Prostate gland (tissue), 2 donors: ENCODE results near the gene PIEZO2. TPM values are rescaled to one million over a fixed set of nuclear protein-coding genes. Genes with fewer than 3 reads are reported as not detected.

ENCODE experiments used
- DNase-seq: peaks from one replicate; pipeline ENCODE4 v3.0.0-alpha.2; 2019; ENCODE audit warnings: low spot score
- H3K27ac ChIP-seq, 2 donors: fragments of 200-600 bp; sonication (generic); 2 replicates each; pipeline ENCODE4 v1.5.1; 2017 to 2019
- H3K27me3 ChIP-seq: fragments of 200-600 bp; sonication (generic); replicated peaks from 2 replicates; pipeline ENCODE4 v1.5.1; 2019; ENCODE audit not compliant: insufficient read depth
- H3K36me3 ChIP-seq, 2 donors: fragments of 200-600 bp; sonication (generic); 1 replicate in 1 of 2; 2 replicates in 1 of 2; pipeline versions ENCODE4 v1.5.1 to v1.8.1; 2017 to 2019
- H3K4me1 ChIP-seq: fragments of 200-600 bp; sonication (generic); replicated peaks from 2 replicates; pipeline ENCODE4 v1.5.1; 2019
- H3K4me3 ChIP-seq, 2 donors: fragments of 200-600 bp; sonication (generic); 2 replicates each; pipeline ENCODE4 v1.5.1; 2017 to 2019
- H3K9me3 ChIP-seq: fragments of 200-600 bp; sonication (generic); 2 replicates; pipeline ENCODE4 v1.5.1; 2017
- CTCF ChIP-seq, 4 experiments: fragments of 200-600 bp in 2 of 4; fragments of 450-650 bp in 2 of 4; sonication (generic) in 2 of 4; IDR thresholded peaks; 1 replicate in 3 of 4; 2 replicates in 1 of 4; pipeline ENCODE4 v1.5.1; 2016 to 2019; ENCODE audit warnings: antibody characterized with exemption in 4 of 4, mild to moderate bottlenecking in 2 of 4, moderate library complexity in 2 of 4
- POLR2A ChIP-seq: fragments of 450-650 bp; IDR thresholded peaks from one replicate; pipeline ENCODE4 v1.6.1; 2016; ENCODE audit warnings: antibody characterized with exemption, mild to moderate bottlenecking
- POLR2AphosphoS5 ChIP-seq: sonication (generic); formaldehyde crosslinking; IDR thresholded peaks from one replicate; pipeline ENCODE4 v1.6.1; 2017; ENCODE audit warnings: antibody characterized with exemption
- WGBS: methylation state at CpG from one replicate; pipeline ENCODE4 v1.1.5; 2018; 5-methylcytosine and 5-hydroxymethylcytosine counted together
- intact Hi-C: fragments of 100-400 bp; cut with DNase I; formaldehyde crosslinking; loops from one replicate; pipeline ENCODE4 v1.14.2; 2022
- total RNA-seq, 2 donors: library from RNA; depleted of rRNA; stranded (reverse); fragments of >200 nt; gene quantifications; one replicate each; pipeline ENCODE4 v1.1.0, GENCODE V29; 2016

Gene PIEZO2
- total RNA-seq, 2 donors from 2014 or later: 4.1 to 19.0 TPM

DNA sequence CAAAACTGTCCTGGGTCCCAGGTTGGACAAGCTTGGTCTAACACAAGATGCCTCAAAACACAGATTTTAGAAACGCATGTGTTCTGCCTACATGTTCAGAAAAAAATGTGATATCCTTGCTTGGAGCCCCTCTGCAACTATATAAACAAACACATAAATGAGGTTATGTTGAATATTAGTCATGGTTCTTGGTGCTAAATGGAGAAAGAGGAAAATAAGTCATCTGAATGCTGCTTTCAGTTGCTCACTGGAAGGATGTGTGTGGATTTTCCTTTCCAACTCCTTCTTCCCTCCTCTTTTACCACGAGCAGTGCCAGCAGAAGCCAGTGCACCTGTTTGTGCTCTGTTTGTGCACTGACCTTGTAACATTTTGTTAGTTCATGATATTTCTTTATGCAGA lies 85.3 kb downstream of the PIEZO2 start:
- DNase-seq: no peak
- Histone ChIP-seq H3K36me3 (no peaks in the 10 kb centered on the region), H3K9me3 (no peaks in the 10 kb centered on the region), H3K4me3 (no peak overlapping the region), H3K27me3 (no peaks in the 10 kb centered on the region), H3K27ac (no peak overlapping the region), H3K4me1 (no peaks in the 10 kb centered on the region)
- 34% methylated on average over 2 of the region's 2 CpGs for WGBS
- no peak for TF ChIP-seq POLR2AphosphoS5
- intact Hi-C loops: no loop called here

GRCh38 chr18:11055721-11056120 lies 93.6 kb downstream of the PIEZO2 start:
- DNase-seq: no peak
- no peaks in the 10 kb centered on the region for H3K9me3 ChIP-seq
- intact Hi-C loops: no loop called here
- no peak overlapping the region for H3K4me3 ChIP-seq
- TF ChIP-seq POLR2AphosphoS5 (no peak), CTCF (IDR thresholded peaks at IDR 0.05) (no peak), POLR2A (no peak)
- no peaks in the 10 kb centered on the region for H3K4me1 ChIP-seq
- H3K27me3 ChIP-seq: no peaks in the 10 kb centered on the region
- 90% methylated on average over 8 of the region's 8 CpGs for WGBS
- no peak overlapping the region for H3K27ac ChIP-seq
- H3K36me3 ChIP-seq: no peaks in the 10 kb centered on the region

- 52% methylated on average over 4 of the region's 4 CpGs for WGBS
- Histone ChIP-seq H3K9me3 (no peaks in the 10 kb centered on the region), H3K36me3 (no peaks in the 10 kb centered on the region), H3K4me1 (no peaks in the 10 kb centered on the region), H3K27ac (no peak overlapping the region), H3K27me3 (no peaks in the 10 kb centered on the region), H3K4me3 (no peak overlapping the region)
- no peak for TF ChIP-seq POLR2A
- TF ChIP-seq POLR2AphosphoS5: no peak
- no peak for DNase-seq
- intact Hi-C loops: no loop called here
These were observed 94.9 kb downstream of the PIEZO2 start for GRCh38 chr18:11054497-11054896.

DNA sequence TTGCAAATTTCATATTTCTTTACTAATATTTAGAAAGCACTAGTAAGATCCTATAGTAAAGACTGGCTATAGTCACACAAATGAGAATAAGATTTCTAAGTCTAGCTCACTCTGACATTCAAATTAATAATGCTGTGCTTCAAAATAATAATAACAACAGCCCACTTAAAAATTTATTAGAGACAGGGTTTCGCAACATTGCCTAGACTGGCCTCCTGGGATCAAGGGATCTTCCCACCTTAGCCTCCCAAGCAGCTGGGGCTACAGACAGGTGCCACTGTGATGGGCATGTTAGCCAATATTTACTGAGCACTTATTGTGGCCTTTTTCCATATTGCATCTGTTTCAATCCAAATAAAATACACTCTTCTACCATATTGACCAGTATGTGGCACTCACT lies 96.1 kb downstream of the PIEZO2 start:
- WGBS: 95% methylated on average over 1 of the region's 1 CpG
- TF ChIP-seq POLR2AphosphoS5 (no peak), CTCF (IDR thresholded peaks at IDR 0.05) (no peak), POLR2A (no peak)
- Histone ChIP-seq H3K4me3 (no peak overlapping the region), H3K4me1 (no peaks in the 10 kb centered on the region), H3K27ac (no peak overlapping the region), H3K36me3 (no peaks in the 10 kb centered on the region), H3K27me3 (no peaks in the 10 kb centered on the region), H3K9me3 (no peaks in the 10 kb centered on the region)
- no peak for DNase-seq
- intact Hi-C loops: no loop called here

DNA sequence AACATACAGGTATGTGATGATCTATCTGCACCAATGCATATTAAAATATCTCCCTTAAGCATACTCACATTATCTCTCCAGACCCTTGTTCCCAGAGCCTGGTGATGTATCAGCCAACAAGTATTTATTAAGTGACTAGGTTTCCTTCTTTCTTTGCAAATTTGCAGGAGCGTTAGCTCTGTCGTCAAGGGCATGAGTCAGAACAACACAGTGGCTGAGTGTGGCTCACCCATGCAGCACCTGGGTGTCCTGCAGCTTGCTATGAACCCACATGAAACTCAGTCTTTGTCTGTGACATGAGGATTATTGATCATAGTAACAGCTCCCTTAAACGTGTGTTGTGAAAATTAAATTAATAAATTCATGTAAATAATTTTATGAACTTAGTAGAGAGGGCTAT lies 96.6 kb downstream of the PIEZO2 start:
- WGBS: 92% methylated on average over 3 of the region's 3 CpGs
- TF ChIP-seq POLR2AphosphoS5 (no peak), POLR2A (no peak), CTCF (IDR thresholded peaks at IDR 0.05) (no peak)
- H3K4me3 ChIP-seq: no peak overlapping the region
- intact Hi-C loops: no loop called here
- no peak for DNase-seq
- no peak overlapping the region for H3K27ac ChIP-seq
- H3K27me3 ChIP-seq: no peaks in the 10 kb centered on the region
- no peaks in the 10 kb centered on the region for H3K4me1 ChIP-seq
- no peaks in the 10 kb centered on the region for H3K9me3 ChIP-seq
- no peaks in the 10 kb centered on the region for H3K36me3 ChIP-seq

- no peaks in the 10 kb centered on the region for H3K9me3 ChIP-seq
- no peaks in the 10 kb centered on the region for H3K27me3 ChIP-seq
- DNase-seq: no peak
- intact Hi-C loops: no loop called here
- no peaks in the 10 kb centered on the region for H3K36me3 ChIP-seq
- H3K4me1 ChIP-seq: no peaks in the 10 kb centered on the region
- WGBS: 91% methylated on average over 3 of the region's 3 CpGs
- TF ChIP-seq POLR2A (no peak), POLR2AphosphoS5 (no peak), CTCF (IDR thresholded peaks at IDR 0.05) (no peak)
- H3K27ac ChIP-seq: no peak overlapping the region
- H3K4me3 ChIP-seq: no peak overlapping the region
These were observed 97.9 kb downstream of the PIEZO2 start for GRCh38 chr18:11051462-11051861.
